Activated naive CD8-positive, alpha-beta T cell treated with anti-CD3 and anti-CD28 coated beads for 36 hours (primary cell): ENCODE data around the gene HNMT. TPM values are rescaled to one million over a fixed set of nuclear protein-coding genes. Genes with fewer than 3 reads are reported as not detected.
"Not testable (repeated sequence)": the region's sequence is repeated elsewhere in the genome, so short reads cannot be mapped to it uniquely, and the experiment has no call there.

Experiments
- DNase-seq: peaks from one replicate; pipeline ENCODE4 v3.0.0; 2021
- H3K27ac Mint-ChIP-seq: one replicate; pipeline ENCODE4 v1.8.0; 2022; ENCODE audit warnings: mild to moderate bottlenecking, moderate library complexity, mixed read lengths
- H3K27me3 Mint-ChIP-seq: one replicate; pipeline ENCODE4 v1.8.0; 2022; ENCODE audit warnings: mild to moderate bottlenecking, mixed read lengths
- H3K36me3 Mint-ChIP-seq: one replicate; pipeline ENCODE4 v1.8.0; 2021; ENCODE audit warnings: mild to moderate bottlenecking, mixed read lengths
- H3K4me1 Mint-ChIP-seq: one replicate; pipeline ENCODE4 v1.8.0; 2021; ENCODE audit warnings: mixed read lengths
- H3K4me3 Mint-ChIP-seq: one replicate; pipeline ENCODE4 v1.8.0; 2022; ENCODE audit warnings: mild to moderate bottlenecking, moderate library complexity, mixed read lengths
- H3K9me3 Mint-ChIP-seq: one replicate; pipeline ENCODE4 v1.8.0; 2022; ENCODE audit warnings: mixed read lengths
- total RNA-seq, 2 experiments: library from RNA; stranded (reverse); gene quantifications; one replicate each; pipeline ENCODE4 v1.2.3, GENCODE V29; 2021

Gene HNMT
- total RNA-seq, 2 experiments from 2014 or later, result not detected

GRCh38 chr2:137980459-137980858 lies 16.2 kb downstream of the HNMT start:
- no peaks in the 10 kb centered on the region for H3K4me1 Mint-ChIP-seq

DNA sequence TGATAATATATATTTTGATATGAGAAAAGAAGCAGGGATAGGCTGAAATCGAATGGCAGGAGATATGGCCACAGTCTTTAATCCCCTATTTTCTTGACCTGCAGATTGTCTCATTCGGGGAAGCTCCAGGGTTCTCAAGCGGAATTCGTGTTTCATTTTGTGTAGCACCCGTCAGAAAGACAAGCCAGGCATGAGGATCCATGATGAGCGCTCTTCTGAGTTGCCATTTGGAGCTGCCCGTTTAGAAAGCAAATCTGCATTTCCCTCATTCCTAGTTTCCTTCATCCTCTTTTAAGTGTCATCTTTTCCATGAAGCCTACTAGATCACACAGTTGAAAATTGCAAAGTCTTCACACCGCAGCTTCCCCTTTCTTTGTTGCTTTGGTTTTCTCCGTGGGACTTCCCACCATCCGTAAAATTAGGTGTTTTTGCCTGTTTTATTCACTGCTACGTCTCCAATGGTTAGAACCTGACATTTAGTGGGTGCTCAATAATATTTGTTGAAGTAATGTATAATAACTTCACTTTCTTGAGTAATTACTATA lies 16.9 kb downstream of the HNMT start:
- Mint-ChIP-seq H3K27ac (no peak overlapping the region), H3K36me3 (no peaks in the 10 kb centered on the region), H3K27me3 (no peaks in the 10 kb centered on the region), H3K4me1 (no peaks in the 10 kb centered on the region), H3K9me3 (no peaks in the 10 kb centered on the region), H3K4me3 (no peak overlapping the region)
- no peak for DNase-seq

More at GRCh38 chr2:137980459-137980858, 16.2 kb downstream of the HNMT start:
- no peaks in the 10 kb centered on the region for H3K36me3 Mint-ChIP-seq
- H3K9me3 Mint-ChIP-seq, result no peaks in the 10 kb centered on the region
- no peak overlapping the region for H3K4me3 Mint-ChIP-seq
- H3K27ac Mint-ChIP-seq, result no peak overlapping the region
- H3K27me3 Mint-ChIP-seq, result no peaks in the 10 kb centered on the region
- no peak for DNase-seq

GRCh38 chr2:137983581-137983980 lies 19.3 kb downstream of the HNMT start:
- no peak for DNase-seq
- no peaks in the 10 kb centered on the region for H3K4me1 Mint-ChIP-seq
- no peak overlapping the region for H3K27ac Mint-ChIP-seq
- no peaks in the 10 kb centered on the region for H3K36me3 Mint-ChIP-seq
- H3K27me3 Mint-ChIP-seq, result no peaks in the 10 kb centered on the region
- no peaks in the 10 kb centered on the region for H3K9me3 Mint-ChIP-seq
- no peak overlapping the region for H3K4me3 Mint-ChIP-seq

DNA sequence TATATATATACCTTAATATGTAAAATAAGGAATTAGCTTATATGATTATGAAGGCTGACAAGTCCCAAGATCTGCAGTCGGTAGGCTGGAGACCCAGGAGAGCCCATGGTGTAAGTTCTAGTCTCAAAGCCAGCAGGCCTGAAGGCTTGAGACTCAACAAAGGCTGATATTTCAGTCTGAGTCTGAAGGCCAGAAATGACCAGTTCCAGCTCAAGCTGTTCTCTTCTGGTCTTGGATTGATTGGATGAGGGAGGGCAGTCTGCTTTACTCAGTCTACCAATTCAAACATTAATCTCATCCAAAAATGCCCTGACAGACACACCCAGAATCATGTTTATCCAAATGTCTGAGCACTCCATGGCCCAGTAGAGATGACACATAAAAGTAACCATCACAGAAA lies 22.0 kb downstream of the HNMT start:
- Mint-ChIP-seq H3K27me3 (peaks cover 2% of the 10 kb centered on the region), H3K4me3 (no peak overlapping the region), H3K36me3 (no peaks in the 10 kb centered on the region), H3K4me1 (no peaks in the 10 kb centered on the region), H3K27ac (no peak overlapping the region), H3K9me3 (no peaks in the 10 kb centered on the region)
- DNase-seq, result no peak

DNA sequence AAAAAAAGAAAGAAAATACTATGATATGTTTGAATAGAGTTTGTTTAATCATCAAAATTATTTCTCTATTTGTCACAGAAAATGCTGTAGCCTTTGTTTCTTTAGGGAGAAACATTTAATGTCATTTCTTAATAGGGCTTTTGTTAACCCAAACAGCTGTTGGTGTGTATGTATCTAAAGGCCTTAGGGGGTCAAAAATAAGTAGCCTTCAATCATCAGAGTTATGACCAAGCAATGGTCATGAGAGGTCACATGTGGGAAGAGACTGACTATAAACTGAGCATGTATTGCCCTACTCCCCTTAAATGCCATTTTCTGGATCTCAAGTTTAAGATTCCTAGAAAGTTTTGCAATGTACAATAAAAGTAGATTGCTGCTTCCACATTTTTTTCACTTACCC lies 22.7 kb downstream of the HNMT start:
- no peaks in the 10 kb centered on the region for H3K4me1 Mint-ChIP-seq
- DNase-seq, result no peak
- H3K27ac Mint-ChIP-seq, result no peak overlapping the region
- no peaks in the 10 kb centered on the region for H3K9me3 Mint-ChIP-seq
- H3K27me3 Mint-ChIP-seq, result peaks cover 2% of the 10 kb centered on the region
- H3K36me3 Mint-ChIP-seq, result no peaks in the 10 kb centered on the region
- no peak overlapping the region for H3K4me3 Mint-ChIP-seq

DNA sequence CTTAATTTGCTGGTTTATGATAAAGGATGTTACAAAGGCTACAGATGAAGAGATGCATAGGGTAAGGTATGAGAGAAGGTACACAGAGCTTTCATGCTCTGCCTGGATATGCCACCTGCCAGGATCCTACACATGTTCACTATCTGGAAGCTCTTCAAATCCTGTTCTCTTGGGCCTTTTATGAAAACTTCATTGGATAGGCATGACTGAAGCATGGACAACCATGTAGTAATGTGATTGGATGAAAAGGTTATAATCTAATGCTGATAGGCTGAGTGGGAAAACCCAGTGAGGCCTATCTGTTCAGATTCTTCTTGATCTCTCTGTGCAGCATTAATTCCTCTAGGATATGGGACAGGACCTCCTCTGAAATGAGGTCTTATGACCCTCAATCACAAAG lies 26.8 kb downstream of the HNMT start:
- Mint-ChIP-seq H3K27ac (no peak overlapping the region), H3K36me3 (no peaks in the 10 kb centered on the region), H3K4me3 (no peak overlapping the region), H3K27me3 (peaks cover 2% of the 10 kb centered on the region), H3K4me1 (no peaks in the 10 kb centered on the region), H3K9me3 (peaks cover 13% of the 10 kb centered on the region)
- no peak for DNase-seq

DNA sequence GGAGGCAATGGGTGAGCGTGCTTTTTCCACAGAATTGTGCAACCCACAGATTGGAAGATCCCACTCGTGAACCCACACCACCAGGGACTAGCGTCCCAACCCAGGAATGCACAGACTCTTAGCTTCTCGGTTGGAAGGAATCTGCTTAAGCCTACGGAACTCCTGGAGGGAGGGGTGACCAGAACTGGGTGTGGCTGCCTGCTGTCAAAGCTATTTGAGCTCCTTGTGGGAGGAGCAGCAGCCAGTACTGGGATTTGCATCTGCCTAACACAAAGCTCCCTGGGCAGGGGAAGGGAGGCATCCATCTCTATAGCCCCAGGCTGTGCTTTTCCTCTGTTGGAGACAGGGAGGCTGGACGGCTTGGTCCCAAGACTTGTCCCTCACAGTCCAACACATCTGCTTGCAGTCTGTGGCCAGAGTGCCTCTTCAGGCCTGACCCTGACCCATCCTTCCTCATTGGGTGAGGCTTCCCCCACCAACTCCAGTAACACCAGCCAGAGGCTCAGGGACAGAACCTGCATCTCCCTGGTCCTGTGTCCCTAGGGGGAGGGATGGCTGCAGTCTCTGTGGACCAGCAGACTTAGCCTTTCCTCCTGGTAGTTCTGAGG lies 27.9 kb downstream of the HNMT start:
- Mint-ChIP-seq H3K27ac (no peak overlapping the region), H3K36me3 (no peaks in the 10 kb centered on the region), H3K4me1 (no peaks in the 10 kb centered on the region), H3K4me3 (no peak overlapping the region), H3K9me3 (peaks cover 17% of the 10 kb centered on the region), H3K27me3 (peaks cover 2% of the 10 kb centered on the region)
- no peak for DNase-seq

- not testable (repeated sequence) for H3K27me3 Mint-ChIP-seq, H3K27ac Mint-ChIP-seq, H3K4me3 Mint-ChIP-seq, H3K36me3 Mint-ChIP-seq, H3K4me1 Mint-ChIP-seq, DNase-seq
- peaks cover 17% of the 10 kb centered on the region for H3K9me3 Mint-ChIP-seq
Observed at GRCh38 chr2:137993715-137994476, 29.6 kb downstream of the HNMT start.

- peaks cover 17% of the 10 kb centered on the region for H3K9me3 Mint-ChIP-seq
- not testable (repeated sequence) for H3K36me3 Mint-ChIP-seq, H3K4me1 Mint-ChIP-seq, H3K4me3 Mint-ChIP-seq, DNase-seq, H3K27ac Mint-ChIP-seq, H3K27me3 Mint-ChIP-seq
Observed at GRCh38 chr2:137995368-137995767, 31.1 kb downstream of the HNMT start.

- not testable (repeated sequence) for H3K36me3 Mint-ChIP-seq, H3K27me3 Mint-ChIP-seq, H3K4me1 Mint-ChIP-seq, H3K4me3 Mint-ChIP-seq, H3K27ac Mint-ChIP-seq, DNase-seq
- peaks cover 17% of the 10 kb centered on the region for H3K9me3 Mint-ChIP-seq
Observed at GRCh38 chr2:137996158-137996557, 31.9 kb downstream of the HNMT start.

DNA sequence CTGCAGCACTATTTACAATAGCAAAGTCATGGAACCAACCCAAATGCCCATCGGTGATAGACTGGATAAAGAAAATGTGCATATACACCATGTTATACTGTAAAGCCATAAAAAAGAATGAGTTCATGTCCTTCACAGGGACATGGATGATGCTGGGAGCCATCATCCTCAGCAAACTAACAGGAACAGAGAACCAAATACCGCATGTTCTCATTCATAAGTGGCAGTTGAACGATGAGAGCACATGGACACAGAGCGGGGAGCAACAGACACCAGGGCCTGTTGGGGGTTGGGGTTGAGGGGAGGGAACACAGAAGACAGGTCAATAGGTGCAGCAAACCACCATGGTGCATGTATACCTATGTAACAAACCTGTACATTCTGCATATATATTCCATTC lies 33.5 kb downstream of the HNMT start:
- no peak overlapping the region for H3K4me3 Mint-ChIP-seq
- no peaks in the 10 kb centered on the region for H3K27me3 Mint-ChIP-seq
- peaks cover 17% of the 10 kb centered on the region for H3K9me3 Mint-ChIP-seq
- no peaks in the 10 kb centered on the region for H3K4me1 Mint-ChIP-seq
- H3K27ac Mint-ChIP-seq, result no peak overlapping the region
- no peak for DNase-seq
- H3K36me3 Mint-ChIP-seq, result no peaks in the 10 kb centered on the region

DNA sequence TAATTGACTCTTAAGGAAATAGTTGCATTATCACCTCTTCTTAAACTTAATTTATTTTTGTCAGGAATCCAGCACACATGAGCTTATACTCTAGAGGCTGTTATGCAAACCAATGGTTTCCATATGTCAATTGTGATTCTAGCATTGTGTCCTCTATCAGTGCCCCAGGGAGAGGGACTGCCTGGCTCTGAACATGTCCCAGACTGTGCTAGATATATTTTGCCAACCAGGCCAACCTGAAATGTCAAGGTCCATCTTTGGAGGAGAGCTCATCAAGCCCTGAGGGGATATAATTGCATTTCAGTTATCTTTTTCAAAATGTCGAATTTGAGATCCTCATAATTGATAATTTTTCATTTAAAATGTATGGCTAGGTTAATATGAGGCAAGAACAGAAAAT lies 34.2 kb downstream of the HNMT start:
- H3K36me3 Mint-ChIP-seq, result no peaks in the 10 kb centered on the region
- no peak for DNase-seq
- peaks cover 14% of the 10 kb centered on the region for H3K9me3 Mint-ChIP-seq

GRCh38 chr2:137999273-137999672 lies 35.0 kb downstream of the HNMT start:
- Mint-ChIP-seq H3K27me3 (no peaks in the 10 kb centered on the region), H3K9me3 (peaks cover 12% of the 10 kb centered on the region), H3K27ac (no peak overlapping the region), H3K36me3 (no peaks in the 10 kb centered on the region), H3K4me3 (no peak overlapping the region), H3K4me1 (no peaks in the 10 kb centered on the region)
- DNase-seq, result no peak

More for the DNA sequence above, 34.2 kb downstream of the HNMT start:
- Mint-ChIP-seq H3K27me3 (no peaks in the 10 kb centered on the region), H3K27ac (no peak overlapping the region), H3K4me3 (no peak overlapping the region), H3K4me1 (no peaks in the 10 kb centered on the region)

GRCh38 chr2:138000009-138000408 lies 35.7 kb downstream of the HNMT start:
- no peak overlapping the region for H3K27ac Mint-ChIP-seq
- H3K4me1 Mint-ChIP-seq, result no peaks in the 10 kb centered on the region
- H3K4me3 Mint-ChIP-seq, result no peak overlapping the region
- H3K36me3 Mint-ChIP-seq, result no peaks in the 10 kb centered on the region
- DNase-seq, result no peak
- no peaks in the 10 kb centered on the region for H3K27me3 Mint-ChIP-seq
- peaks cover 7% of the 10 kb centered on the region for H3K9me3 Mint-ChIP-seq

DNA sequence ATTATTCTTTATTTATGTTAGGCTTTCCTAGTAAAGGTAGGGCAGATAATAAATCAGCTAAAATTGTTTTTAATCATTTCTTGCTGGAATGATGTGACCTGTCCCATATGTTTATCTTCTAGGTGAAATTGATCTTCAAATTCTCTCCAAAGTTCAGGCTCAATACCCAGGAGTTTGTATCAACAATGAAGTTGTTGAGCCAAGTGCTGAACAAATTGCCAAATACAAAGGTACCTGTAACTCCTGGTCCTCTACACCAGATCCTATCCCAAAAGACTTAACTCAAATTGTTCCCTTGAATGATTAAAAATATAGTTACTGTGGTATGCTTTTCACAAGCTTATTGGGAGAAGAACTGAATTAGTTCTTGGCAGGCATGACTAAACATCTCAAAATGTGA lies 36.5 kb downstream of the HNMT start:
- no peaks in the 10 kb centered on the region for H3K36me3 Mint-ChIP-seq
- H3K27me3 Mint-ChIP-seq, result no peaks in the 10 kb centered on the region
- peaks cover 6% of the 10 kb centered on the region for H3K9me3 Mint-ChIP-seq
- no peak overlapping the region for H3K27ac Mint-ChIP-seq
- H3K4me1 Mint-ChIP-seq, result no peaks in the 10 kb centered on the region
- DNase-seq, result no peak
- H3K4me3 Mint-ChIP-seq, result no peak overlapping the region

DNA sequence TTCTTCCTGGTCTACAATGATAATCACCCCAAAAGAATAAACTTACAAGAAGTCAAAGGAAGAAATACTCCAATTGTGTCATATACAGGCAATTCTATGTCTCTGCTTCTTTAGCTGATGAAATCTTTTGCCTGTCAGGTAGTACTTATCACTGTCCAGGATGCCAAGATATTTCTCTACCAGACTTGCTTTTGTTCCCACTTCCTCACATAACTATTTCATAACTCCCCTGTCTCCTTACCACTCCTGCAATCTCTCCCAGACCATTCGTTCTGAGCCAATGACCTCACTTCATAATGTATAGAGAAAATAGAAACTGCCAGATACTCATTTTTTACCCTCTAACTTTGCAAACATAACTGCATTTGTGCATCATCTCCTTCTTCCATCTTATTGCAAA lies 39.1 kb downstream of the HNMT start:
- H3K4me1 Mint-ChIP-seq, result no peaks in the 10 kb centered on the region
- no peaks in the 10 kb centered on the region for H3K36me3 Mint-ChIP-seq
- DNase-seq, result no peak
- H3K4me3 Mint-ChIP-seq, result no peak overlapping the region
- no peaks in the 10 kb centered on the region for H3K27me3 Mint-ChIP-seq
- no peak overlapping the region for H3K27ac Mint-ChIP-seq
- H3K9me3 Mint-ChIP-seq, result no peaks in the 10 kb centered on the region
